WTC11 (cell line): ENCODE data around the gene TMEM235. TPM values are rescaled to one million over a fixed set of nuclear protein-coding genes. Genes with fewer than 3 reads are reported as not detected.

ENCODE experiments used
- ATAC-seq: fragments of 200-7000 bp; cut with Tn5 transposase; 2 replicates; pipeline ENCODE4 v1.10.0; 2021; ENCODE audit warnings: mild to moderate bottlenecking, moderate library complexity
- CTCF ChIA-PET: fragments of 300-600 bp; sonication (Branson Sonifier 250); formaldehyde crosslinking; loops from one replicate; lab custom pipeline; 2021; ENCODE audit warnings: antibody characterized with exemption; lab: Charles Lee
- POLR2A ChIA-PET: fragments of 350-600 bp; sonication (Branson Sonifier 250); formaldehyde crosslinking; loops from one replicate; lab custom pipeline; 2021; ENCODE audit warnings: antibody characterized with exemption; lab: Charles Lee
- DNase-seq: peaks from one replicate; pipeline ENCODE4 v3.0.0; 2021; ENCODE audit warnings: low spot score
- H3K27ac Mint-ChIP-seq: 2 replicates; pipeline ENCODE4 v1.8.0; 2021; ENCODE audit warnings: mixed read lengths
- H3K27me3 Mint-ChIP-seq: 2 replicates; pipeline ENCODE4 v1.8.0; 2021; ENCODE audit warnings: low read depth, mild to moderate bottlenecking, moderate library complexity, mixed read lengths
- H3K36me3 Mint-ChIP-seq: 2 replicates; pipeline ENCODE4 v1.8.0; 2021; ENCODE audit warnings: mixed read lengths
- H3K4me1 Mint-ChIP-seq: 2 replicates; pipeline ENCODE4 v1.8.0; 2022; ENCODE audit warnings: mixed read lengths
- H3K4me3 Mint-ChIP-seq: 2 replicates; pipeline ENCODE4 v1.8.0; 2021; ENCODE audit warnings: mild to moderate bottlenecking, moderate library complexity, mixed read lengths
- H3K9me3 Mint-ChIP-seq: 2 replicates; pipeline ENCODE4 v1.8.0; 2021; ENCODE audit warnings: mixed read lengths
- EMX1 ChIP-seq: fragments of 250-450 bp; sonication (Bioruptor Pico); IDR thresholded peaks from 2 replicates; pipeline ENCODE4 v1.8.0; 2021; ENCODE audit warnings: mild to moderate bottlenecking
- FOXJ3 ChIP-seq: sonication (generic); formaldehyde crosslinking; IDR thresholded peaks from 2 replicates; pipeline ENCODE4 v1.9.0; 2021; ENCODE audit warnings: missing genetic modification reagents, mild to moderate bottlenecking, borderline replicate concordance
- GABPB1 ChIP-seq: sonication (generic); formaldehyde crosslinking; IDR thresholded peaks from 2 replicates; pipeline ENCODE4 v1.8.1; 2023; ENCODE audit warnings: mild to moderate bottlenecking, missing genetic modification reagents
- GRHL2 ChIP-seq: fragments of 250-450 bp; sonication (Bioruptor Pico); IDR thresholded peaks from 2 replicates; pipeline ENCODE4 v1.8.0; 2022; ENCODE audit warnings: mild to moderate bottlenecking, moderate library complexity; ENCODE audit not compliant: insufficient replicate concordance, severe bottlenecking
- GTF2I ChIP-seq: fragments of 250-450 bp; sonication (Bioruptor Pico); conservative IDR thresholded peaks from 2 replicates; pipeline ENCODE4 v1.4.0; 2021; ENCODE audit warnings: mild to moderate bottlenecking
- JUN ChIP-seq: sonication (generic); formaldehyde crosslinking; IDR thresholded peaks from 2 replicates; pipeline ENCODE4 v1.8.0; 2023; ENCODE audit warnings: mild to moderate bottlenecking, missing genetic modification reagents
- MXD4 ChIP-seq: fragments of 250-450 bp; sonication (Bioruptor Pico); IDR thresholded peaks from 2 replicates; pipeline ENCODE4 v1.8.0; 2021; ENCODE audit warnings: mild to moderate bottlenecking, moderate library complexity, borderline replicate concordance
- NR1H2 ChIP-seq: sonication (generic); formaldehyde crosslinking; IDR thresholded peaks from 2 replicates; pipeline ENCODE4 v1.9.0; 2021; ENCODE audit warnings: mild to moderate bottlenecking, moderate library complexity, missing genetic modification reagents
- OVOL2 ChIP-seq: fragments of 250-450 bp; sonication (Bioruptor Pico); IDR thresholded peaks from 2 replicates; pipeline ENCODE4 v1.9.0; 2021; ENCODE audit warnings: mild to moderate bottlenecking, borderline replicate concordance
- PRRX2 ChIP-seq: fragments of 250-450 bp; sonication (Bioruptor Pico); IDR thresholded peaks from 2 replicates; pipeline ENCODE4 v1.8.0; 2021; ENCODE audit warnings: mild to moderate bottlenecking
- SMAD3 ChIP-seq: sonication (generic); formaldehyde crosslinking; IDR thresholded peaks from 2 replicates; pipeline ENCODE4 v1.8.0; 2022; ENCODE audit warnings: missing genetic modification reagents, mild to moderate bottlenecking, borderline replicate concordance
- SMAD4 ChIP-seq: sonication (generic); formaldehyde crosslinking; IDR thresholded peaks from 2 replicates; pipeline ENCODE4 v1.8.0; 2022; ENCODE audit warnings: mild to moderate bottlenecking, missing genetic modification reagents
- TEAD1 ChIP-seq: sonication (generic); formaldehyde crosslinking; IDR thresholded peaks from 2 replicates; pipeline ENCODE4 v1.8.0; 2022; ENCODE audit warnings: mild to moderate bottlenecking, missing genetic modification reagents
- total RNA-seq: library from RNA; stranded (reverse); gene quantifications from 3 replicates; pipeline ENCODE4 v1.2.3, GENCODE V29; 2021
- TF ChIP-seq, protein P1 (sequence below): sonication (generic); formaldehyde crosslinking; IDR thresholded peaks from 2 replicates; pipeline ENCODE4 v1.8.0; 2023; ENCODE audit warnings: missing genetic modification reagents
- TF ChIP-seq, protein P2 (sequence below): sonication (generic); formaldehyde crosslinking; IDR thresholded peaks from 2 replicates; pipeline ENCODE4 v1.8.1; 2023; ENCODE audit warnings: mild to moderate bottlenecking, missing genetic modification reagents, moderate library complexity
- TF ChIP-seq, protein P3 (sequence below): fragments of 250-450 bp; sonication (Bioruptor Pico); IDR thresholded peaks from 2 replicates; pipeline ENCODE4 v1.9.0; 2021; ENCODE audit warnings: moderate library complexity, mild to moderate bottlenecking, inconsistent platforms, borderline replicate concordance
- TF ChIP-seq, protein P4 (sequence below): sonication (generic); formaldehyde crosslinking; IDR thresholded peaks from 2 replicates; pipeline ENCODE4 v1.8.0; 2022; ENCODE audit warnings: mild to moderate bottlenecking, missing genetic modification reagents
- TF ChIP-seq, protein P5 (sequence below): fragments of 250-450 bp; sonication (Bioruptor Pico); IDR thresholded peaks from 2 replicates; pipeline ENCODE4 v1.9.0; 2021; ENCODE audit warnings: mild to moderate bottlenecking
- TF ChIP-seq, protein P6 (sequence below): sonication (generic); formaldehyde crosslinking; IDR thresholded peaks from 2 replicates; pipeline ENCODE4 v1.8.1; 2022; ENCODE audit warnings: mild to moderate bottlenecking, moderate library complexity, missing genetic modification reagents
- TF ChIP-seq, protein P7 (sequence below): fragments of 250-450 bp; sonication (Bioruptor Pico); IDR thresholded peaks from 2 replicates; pipeline ENCODE4 v1.8.0; 2021; ENCODE audit warnings: mild to moderate bottlenecking

TMEM235 gene
- total RNA-seq, 1 experiment from 2014 or later: 0.24 TPM

DNA sequence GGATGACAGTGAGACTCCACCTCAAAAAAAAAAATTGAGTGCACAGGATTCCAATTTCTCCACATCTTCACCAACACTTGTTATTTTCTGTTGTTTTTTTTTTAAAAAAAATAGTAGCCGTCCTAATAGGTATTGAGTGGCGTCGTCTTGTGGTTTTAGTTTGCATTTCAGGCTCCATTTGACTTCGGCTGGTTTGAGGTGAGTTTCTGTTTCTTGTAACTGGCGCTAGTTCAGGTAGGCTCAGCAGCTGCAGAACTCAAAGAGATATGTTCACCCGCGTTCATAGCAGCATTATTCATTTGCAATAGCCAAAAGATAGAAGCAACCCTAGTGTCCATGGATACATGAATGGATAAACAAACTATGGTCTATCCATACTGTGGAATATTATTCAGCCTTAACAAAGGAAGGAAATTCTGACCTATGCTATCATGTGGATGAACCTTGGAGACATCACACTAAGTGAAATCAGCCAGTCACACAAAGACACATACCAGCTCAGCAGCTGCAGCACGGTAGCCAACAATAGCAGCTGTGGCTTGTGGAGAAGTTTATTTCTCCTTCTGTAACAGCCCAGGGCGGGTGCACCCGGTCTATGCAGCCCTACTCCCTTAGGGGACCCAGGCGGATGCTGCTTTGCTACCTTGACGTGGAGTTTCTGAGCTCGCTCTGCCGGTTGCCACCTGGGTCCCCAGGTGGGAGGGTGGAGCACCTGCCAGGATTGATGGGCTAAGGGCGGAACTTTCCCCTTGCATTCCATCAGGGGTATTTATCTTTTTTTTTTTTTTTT, 44.9 kb downstream of the TMEM235 start:
- H3K4me1 Mint-ChIP-seq: peaks cover 32% of the 10 kb centered on the region
- TF ChIP-seq, protein P1, sequence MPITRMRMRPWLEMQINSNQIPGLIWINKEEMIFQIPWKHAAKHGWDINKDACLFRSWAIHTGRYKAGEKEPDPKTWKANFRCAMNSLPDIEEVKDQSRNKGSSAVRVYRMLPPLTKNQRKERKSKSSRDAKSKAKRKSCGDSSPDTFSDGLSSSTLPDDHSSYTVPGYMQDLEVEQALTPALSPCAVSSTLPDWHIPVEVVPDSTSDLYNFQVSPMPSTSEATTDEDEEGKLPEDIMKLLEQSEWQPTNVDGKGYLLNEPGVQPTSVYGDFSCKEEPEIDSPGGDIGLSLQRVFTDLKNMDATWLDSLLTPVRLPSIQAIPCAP (CRISPR knock-in tag): no peak
- TF ChIP-seq FOXJ3: no peak
- TF ChIP-seq NR1H2: no peak
- no peak for TF ChIP-seq GRHL2 (CRISPR knock-in tag)
- TF ChIP-seq, protein P2, sequence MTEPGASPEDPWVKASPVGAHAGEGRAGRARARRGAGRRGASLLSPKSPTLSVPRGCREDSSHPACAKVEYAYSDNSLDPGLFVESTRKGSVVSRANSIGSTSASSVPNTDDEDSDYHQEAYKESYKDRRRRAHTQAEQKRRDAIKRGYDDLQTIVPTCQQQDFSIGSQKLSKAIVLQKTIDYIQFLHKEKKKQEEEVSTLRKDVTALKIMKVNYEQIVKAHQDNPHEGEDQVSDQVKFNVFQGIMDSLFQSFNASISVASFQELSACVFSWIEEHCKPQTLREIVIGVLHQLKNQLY (CRISPR knock-in tag): no peak
- TF ChIP-seq, protein P3, sequence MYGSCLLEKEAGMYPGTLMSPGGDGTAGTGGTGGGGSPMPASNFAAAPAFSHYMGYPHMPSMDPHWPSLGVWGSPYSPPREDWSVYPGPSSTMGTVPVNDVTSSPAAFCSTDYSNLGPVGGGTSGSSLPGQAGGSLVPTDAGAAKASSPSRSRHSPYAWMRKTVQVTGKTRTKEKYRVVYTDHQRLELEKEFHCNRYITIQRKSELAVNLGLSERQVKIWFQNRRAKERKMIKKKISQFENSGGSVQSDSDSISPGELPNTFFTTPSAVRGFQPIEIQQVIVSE (CRISPR knock-in tag): no peak
- TF ChIP-seq, protein P4, sequence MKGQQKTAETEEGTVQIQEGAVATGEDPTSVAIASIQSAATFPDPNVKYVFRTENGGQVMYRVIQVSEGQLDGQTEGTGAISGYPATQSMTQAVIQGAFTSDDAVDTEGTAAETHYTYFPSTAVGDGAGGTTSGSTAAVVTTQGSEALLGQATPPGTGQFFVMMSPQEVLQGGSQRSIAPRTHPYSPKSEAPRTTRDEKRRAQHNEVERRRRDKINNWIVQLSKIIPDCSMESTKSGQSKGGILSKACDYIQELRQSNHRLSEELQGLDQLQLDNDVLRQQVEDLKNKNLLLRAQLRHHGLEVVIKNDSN (CRISPR knock-in tag): no peak
- TF ChIP-seq EMX1 (CRISPR knock-in tag): no peak
- no peak for TF ChIP-seq SMAD3 (CRISPR knock-in tag)
- no peak for TF ChIP-seq MXD4
- TF ChIP-seq SMAD4 (CRISPR knock-in tag): no peak
- TF ChIP-seq, protein P5, sequence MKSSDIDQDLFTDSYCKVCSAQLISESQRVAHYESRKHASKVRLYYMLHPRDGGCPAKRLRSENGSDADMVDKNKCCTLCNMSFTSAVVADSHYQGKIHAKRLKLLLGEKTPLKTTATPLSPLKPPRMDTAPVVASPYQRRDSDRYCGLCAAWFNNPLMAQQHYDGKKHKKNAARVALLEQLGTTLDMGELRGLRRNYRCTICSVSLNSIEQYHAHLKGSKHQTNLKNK (CRISPR knock-in tag): no peak
- no peak for TF ChIP-seq TEAD1 (CRISPR knock-in tag)
- TF ChIP-seq GABPB1 (CRISPR knock-in tag): no peak
- TF ChIP-seq, protein P6, sequence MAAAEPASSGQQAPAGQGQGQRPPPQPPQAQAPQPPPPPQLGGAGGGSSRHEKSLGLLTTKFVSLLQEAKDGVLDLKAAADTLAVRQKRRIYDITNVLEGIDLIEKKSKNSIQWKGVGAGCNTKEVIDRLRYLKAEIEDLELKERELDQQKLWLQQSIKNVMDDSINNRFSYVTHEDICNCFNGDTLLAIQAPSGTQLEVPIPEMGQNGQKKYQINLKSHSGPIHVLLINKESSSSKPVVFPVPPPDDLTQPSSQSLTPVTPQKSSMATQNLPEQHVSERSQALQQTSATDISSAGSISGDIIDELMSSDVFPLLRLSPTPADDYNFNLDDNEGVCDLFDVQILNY: no peak
- TF ChIP-seq GTF2I (CRISPR knock-in tag): no peak
- TF ChIP-seq PRRX2 (CRISPR knock-in tag): no peak
- TF ChIP-seq JUN (CRISPR knock-in tag): no peak
- TF ChIP-seq OVOL2 (CRISPR knock-in tag): no peak
- TF ChIP-seq, protein P7, sequence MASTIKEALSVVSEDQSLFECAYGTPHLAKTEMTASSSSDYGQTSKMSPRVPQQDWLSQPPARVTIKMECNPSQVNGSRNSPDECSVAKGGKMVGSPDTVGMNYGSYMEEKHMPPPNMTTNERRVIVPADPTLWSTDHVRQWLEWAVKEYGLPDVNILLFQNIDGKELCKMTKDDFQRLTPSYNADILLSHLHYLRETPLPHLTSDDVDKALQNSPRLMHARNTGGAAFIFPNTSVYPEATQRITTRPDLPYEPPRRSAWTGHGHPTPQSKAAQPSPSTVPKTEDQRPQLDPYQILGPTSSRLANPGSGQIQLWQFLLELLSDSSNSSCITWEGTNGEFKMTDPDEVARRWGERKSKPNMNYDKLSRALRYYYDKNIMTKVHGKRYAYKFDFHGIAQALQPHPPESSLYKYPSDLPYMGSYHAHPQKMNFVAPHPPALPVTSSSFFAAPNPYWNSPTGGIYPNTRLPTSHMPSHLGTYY (CRISPR knock-in tag): no peak
- TF ChIP-seq, all 79 proteins: peak for 0
- Mint-ChIP-seq H3K4me3 (no peak overlapping the region), H3K36me3 (no peaks in the 10 kb centered on the region), H3K27me3 (no peaks in the 10 kb centered on the region), H3K27ac (no peak overlapping the region), H3K9me3 (no peaks in the 10 kb centered on the region)
- POLR2A ChIA-PET: no interaction called here
- ATAC-seq (no peak), DNase-seq (no peak)
- CTCF ChIA-PET: interaction anchor here (1.1 kb wide), 1 partner anchor 25 kb away, joined by 4 read pairs; no protein-coding TSS in a partner anchor
